ENCODE data around the gene LRG1. TPM values are rescaled to one million over a fixed set of nuclear protein-coding genes. Genes with fewer than 3 reads are reported as not detected.

LRG1 gene
- total RNA-seq, 1 donor from 2014 or later: 0.09 TPM

- TF ChIP-seq, protein P1, sequence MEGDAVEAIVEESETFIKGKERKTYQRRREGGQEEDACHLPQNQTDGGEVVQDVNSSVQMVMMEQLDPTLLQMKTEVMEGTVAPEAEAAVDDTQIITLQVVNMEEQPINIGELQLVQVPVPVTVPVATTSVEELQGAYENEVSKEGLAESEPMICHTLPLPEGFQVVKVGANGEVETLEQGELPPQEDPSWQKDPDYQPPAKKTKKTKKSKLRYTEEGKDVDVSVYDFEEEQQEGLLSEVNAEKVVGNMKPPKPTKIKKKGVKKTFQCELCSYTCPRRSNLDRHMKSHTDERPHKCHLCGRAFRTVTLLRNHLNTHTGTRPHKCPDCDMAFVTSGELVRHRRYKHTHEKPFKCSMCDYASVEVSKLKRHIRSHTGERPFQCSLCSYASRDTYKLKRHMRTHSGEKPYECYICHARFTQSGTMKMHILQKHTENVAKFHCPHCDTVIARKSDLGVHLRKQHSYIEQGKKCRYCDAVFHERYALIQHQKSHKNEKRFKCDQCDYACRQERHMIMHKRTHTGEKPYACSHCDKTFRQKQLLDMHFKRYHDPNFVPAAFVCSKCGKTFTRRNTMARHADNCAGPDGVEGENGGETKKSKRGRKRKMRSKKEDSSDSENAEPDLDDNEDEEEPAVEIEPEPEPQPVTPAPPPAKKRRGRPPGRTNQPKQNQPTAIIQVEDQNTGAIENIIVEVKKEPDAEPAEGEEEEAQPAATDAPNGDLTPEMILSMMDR (conservative IDR thresholded peaks at IDR 0.05): no peak
- DNase-seq (ENCODE audit: low read depth, low spot score): no peak
- H3K27me3 Mint-ChIP-seq (ENCODE audit: low read depth): no peaks in the 10 kb centered on the region
- H3K27ac Mint-ChIP-seq (ENCODE audit: unreplicated experiment): no peak overlapping the region
- no peaks in the 10 kb centered on the region for H3K9me3 Mint-ChIP-seq
- H3K4me3 Mint-ChIP-seq: no peak overlapping the region
- no peaks in the 10 kb centered on the region for H3K36me3 Mint-ChIP-seq (ENCODE audit: low read depth)
- H3K4me1 Mint-ChIP-seq: peaks cover 10% of the 10 kb centered on the region
These were observed 1.3 kb downstream of the LRG1 start for GRCh38 chr19:4538601-4538954.

GRCh38 chr19:4537953-4538600 is 1.8 kb downstream of the LRG1 start:
- Mint-ChIP-seq H3K27me3 (ENCODE audit: low read depth) (peaks cover 2% of the 10 kb centered on the region), H3K4me1 (peaks cover 10% of the 10 kb centered on the region), H3K9me3 (no peaks in the 10 kb centered on the region), H3K27ac (ENCODE audit: unreplicated experiment) (no peak overlapping the region), H3K4me3 (no peak overlapping the region), H3K36me3 (ENCODE audit: low read depth) (no peaks in the 10 kb centered on the region)
- TF ChIP-seq, protein P1 (conservative IDR thresholded peaks at IDR 0.05): no peak
- no peak for DNase-seq (ENCODE audit: low read depth, low spot score)

DNA sequence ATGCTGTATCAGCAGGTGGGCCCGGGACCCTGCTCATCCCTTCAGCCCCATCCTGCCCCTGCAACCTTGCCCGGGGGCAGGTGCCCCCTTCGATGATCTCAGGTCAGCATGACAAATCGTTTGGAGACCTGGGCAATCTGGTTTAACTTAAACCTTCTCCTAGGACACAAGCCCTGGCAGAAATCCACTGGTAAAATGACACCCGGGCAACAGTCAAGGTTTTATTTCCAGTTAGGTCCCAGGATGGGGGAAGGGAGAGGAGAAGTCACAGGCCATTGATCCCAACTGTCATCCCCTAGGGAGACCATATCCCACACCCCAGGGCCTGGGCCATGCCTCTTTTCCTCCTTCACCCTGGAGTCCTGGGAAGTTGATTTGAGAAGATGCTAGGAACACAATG is 3.0 kb downstream of the LRG1 start:
- TF ChIP-seq, protein P1 (conservative IDR thresholded peaks at IDR 0.05): no peak
- Mint-ChIP-seq H3K27me3 (ENCODE audit: low read depth) (peaks cover 2% of the 10 kb centered on the region), H3K4me1 (peaks cover 10% of the 10 kb centered on the region), H3K27ac (ENCODE audit: unreplicated experiment) (no peak overlapping the region), H3K4me3 (no peak overlapping the region), H3K9me3 (no peaks in the 10 kb centered on the region), H3K36me3 (ENCODE audit: low read depth) (no peaks in the 10 kb centered on the region)
- no peak for DNase-seq (ENCODE audit: low read depth, low spot score)

GRCh38 chr19:4534836-4535658 is 4.8 kb downstream of the LRG1 start, which contains the start of gene PLIN5:
Gene PLIN5 (minus strand): TSS chr19:4535224. CDS start chr19:4534074, 1,150 bp downstream.
- Mint-ChIP-seq H3K4me1 (peaks cover 9% of the 10 kb centered on the region), H3K36me3 (ENCODE audit: low read depth) (no peaks in the 10 kb centered on the region), H3K4me3 (peak within 1 kb of the TSS; percentile 38), H3K27me3 (ENCODE audit: low read depth) (peaks cover 2% of the 10 kb centered on the region), H3K27ac (ENCODE audit: unreplicated experiment) (peak within 1 kb of the TSS; percentile 52), H3K9me3 (no peaks in the 10 kb centered on the region)
- peak; percentile 83 for DNase-seq (ENCODE audit: low read depth, low spot score)
- TF ChIP-seq, protein P1 (conservative IDR thresholded peaks at IDR 0.05): no peak

DNA sequence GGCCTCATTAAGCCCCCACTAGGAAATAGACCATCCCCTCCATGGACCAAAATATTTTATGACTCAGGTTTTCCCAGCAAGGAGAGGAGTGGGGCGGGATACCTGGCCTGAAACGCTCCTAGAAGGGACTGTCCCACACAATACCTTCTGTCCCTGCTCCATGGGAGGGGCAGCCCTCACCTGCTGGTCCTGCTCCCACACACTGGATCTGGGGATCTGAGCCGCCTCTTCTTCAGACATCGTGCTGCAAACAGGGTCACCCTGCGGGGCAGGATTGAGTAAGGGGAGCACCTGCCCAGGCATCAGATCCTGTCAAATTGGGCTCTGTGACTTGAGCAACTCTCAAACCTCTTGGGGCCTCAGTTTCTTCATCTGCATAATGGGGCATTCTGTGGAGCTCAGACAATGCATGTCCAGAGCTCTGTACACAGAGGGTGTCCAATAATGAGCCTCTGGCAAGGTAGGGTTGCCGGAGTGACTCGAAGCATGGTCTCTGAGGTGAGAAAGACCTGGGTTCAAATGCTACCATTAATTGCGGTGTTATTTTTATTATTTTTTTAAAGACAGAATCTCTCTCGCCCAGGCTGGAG is 5.9 kb downstream of the LRG1 start:
- H3K4me1 Mint-ChIP-seq: peaks cover 5% of the 10 kb centered on the region
- H3K9me3 Mint-ChIP-seq: no peaks in the 10 kb centered on the region
- no peak overlapping the region for H3K27ac Mint-ChIP-seq (ENCODE audit: unreplicated experiment)
- H3K4me3 Mint-ChIP-seq: no peak overlapping the region
- peaks cover 2% of the 10 kb centered on the region for H3K27me3 Mint-ChIP-seq (ENCODE audit: low read depth)
- H3K36me3 Mint-ChIP-seq (ENCODE audit: low read depth): no peaks in the 10 kb centered on the region
- no peak for DNase-seq (ENCODE audit: low read depth, low spot score)
- TF ChIP-seq, protein P1 (conservative IDR thresholded peaks at IDR 0.05): no peak

All from neural crest cell (in vitro differentiated cells).